Upper lobe of left lung (tissue), 4 donors: Measurements from ENCODE around the gene MAPK8IP3.

Source experiments
- POLR2A ChIP-seq, 4 donors: fragments of 450-650 bp; IDR thresholded peaks; one replicate each; pipeline ENCODE4 v1.5.1; 2016 to 2017; ENCODE audit warnings: antibody characterized with exemption in 4 of 4, mild to moderate bottlenecking in 2 of 4
- POLR2AphosphoS5 ChIP-seq, 2 donors: sonication (generic); formaldehyde crosslinking; IDR thresholded peaks; one replicate each; pipeline ENCODE4 v1.5.1; 2017; ENCODE audit warnings: antibody characterized with exemption in 2 of 2
- TF ChIP-seq, protein P1 (sequence below), 6 experiments: fragments of 450-650 bp in 4 of 6; fragments of 200-600 bp in 2 of 6; sonication (generic) in 2 of 6; IDR thresholded peaks; one replicate each; pipeline ENCODE4 v1.5.1; 2016 to 2019; ENCODE audit warnings: antibody characterized with exemption in 6 of 6

DNA sequence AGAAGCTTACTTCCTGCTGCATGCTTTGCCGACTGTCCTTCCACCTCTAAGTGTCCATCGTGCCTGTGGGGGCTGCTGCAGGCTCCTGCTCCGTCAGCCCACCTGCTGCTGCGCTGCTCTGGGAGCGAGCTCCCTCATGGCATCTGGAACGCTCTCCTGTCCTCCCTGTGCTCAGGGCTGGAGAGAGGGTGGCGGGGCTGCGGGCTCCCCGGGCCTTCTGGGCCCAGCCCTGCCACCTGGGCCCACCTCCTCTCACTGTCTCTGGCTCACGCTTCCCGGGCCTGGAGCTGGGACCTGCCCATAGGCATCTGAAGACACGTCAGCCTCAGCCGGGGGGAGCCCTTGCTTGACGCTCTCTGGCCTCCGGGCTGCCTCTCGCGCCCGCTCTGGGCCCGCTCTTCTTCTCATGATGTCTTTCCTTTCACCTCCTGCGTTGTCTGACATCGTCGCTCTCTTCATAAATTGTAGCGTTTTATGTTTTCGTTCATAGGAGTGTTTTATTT, 38.4 kb downstream of the MAPK8IP3 start:
- TF ChIP-seq POLR2A (IDR thresholded peaks at IDR 0.05): no peak
- TF ChIP-seq, protein P1, sequence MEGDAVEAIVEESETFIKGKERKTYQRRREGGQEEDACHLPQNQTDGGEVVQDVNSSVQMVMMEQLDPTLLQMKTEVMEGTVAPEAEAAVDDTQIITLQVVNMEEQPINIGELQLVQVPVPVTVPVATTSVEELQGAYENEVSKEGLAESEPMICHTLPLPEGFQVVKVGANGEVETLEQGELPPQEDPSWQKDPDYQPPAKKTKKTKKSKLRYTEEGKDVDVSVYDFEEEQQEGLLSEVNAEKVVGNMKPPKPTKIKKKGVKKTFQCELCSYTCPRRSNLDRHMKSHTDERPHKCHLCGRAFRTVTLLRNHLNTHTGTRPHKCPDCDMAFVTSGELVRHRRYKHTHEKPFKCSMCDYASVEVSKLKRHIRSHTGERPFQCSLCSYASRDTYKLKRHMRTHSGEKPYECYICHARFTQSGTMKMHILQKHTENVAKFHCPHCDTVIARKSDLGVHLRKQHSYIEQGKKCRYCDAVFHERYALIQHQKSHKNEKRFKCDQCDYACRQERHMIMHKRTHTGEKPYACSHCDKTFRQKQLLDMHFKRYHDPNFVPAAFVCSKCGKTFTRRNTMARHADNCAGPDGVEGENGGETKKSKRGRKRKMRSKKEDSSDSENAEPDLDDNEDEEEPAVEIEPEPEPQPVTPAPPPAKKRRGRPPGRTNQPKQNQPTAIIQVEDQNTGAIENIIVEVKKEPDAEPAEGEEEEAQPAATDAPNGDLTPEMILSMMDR (IDR thresholded peaks at IDR 0.05): no peak
- no peak for TF ChIP-seq POLR2AphosphoS5 (IDR thresholded peaks at IDR 0.05)
